ENCODE measurements around the gene MOG. TPM values are rescaled to one million over a fixed set of nuclear protein-coding genes. Genes with fewer than 3 reads are reported as not detected.

The MOG gene
- total RNA-seq, 1 donor from 2014 or later = not detected

- no peak for DNase-seq (ENCODE audit: low read depth in 2 of 2)
These were observed 18.7 kb downstream of the MOG start for GRCh38 chr6:29675561-29675960.

GRCh38 chr6:29676981-29677601 lies 20.2 kb downstream of the MOG start:
- peak in 1 of 2 donors; percentile 35 for DNase-seq (ENCODE audit: low read depth in 2 of 2)

GRCh38 chr6:29678114-29678513 lies 21.2 kb downstream of the MOG start:
- DNase-seq (ENCODE audit: low read depth in 2 of 2) = peak in 1 of 2 donors; percentile 8

GRCh38 chr6:29679962-29680361 lies 23.1 kb downstream of the MOG start:
- no peak for DNase-seq (ENCODE audit: low read depth in 2 of 2)

DNA sequence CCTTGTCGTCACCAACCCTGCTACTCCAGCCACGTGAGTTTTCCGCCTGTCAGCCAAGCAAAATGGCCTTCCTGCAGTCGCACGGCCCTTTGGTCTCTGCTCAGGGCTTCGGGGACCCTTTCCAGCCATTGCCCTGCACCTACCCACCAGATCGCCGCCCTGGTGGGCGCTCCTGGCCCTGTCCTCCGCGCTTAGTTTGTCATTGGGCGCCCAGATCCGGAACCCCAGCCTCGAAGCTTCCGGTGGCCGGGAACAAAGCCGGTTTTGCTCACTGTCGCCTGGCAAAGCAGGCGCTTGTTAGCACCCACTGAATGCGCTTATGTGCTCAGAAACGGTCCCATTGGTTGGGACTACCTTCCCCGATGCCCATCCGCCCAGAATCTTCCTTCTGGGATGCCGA lies 23.5 kb downstream of the MOG start:
- no peak for DNase-seq (ENCODE audit: low read depth in 2 of 2)

DNA sequence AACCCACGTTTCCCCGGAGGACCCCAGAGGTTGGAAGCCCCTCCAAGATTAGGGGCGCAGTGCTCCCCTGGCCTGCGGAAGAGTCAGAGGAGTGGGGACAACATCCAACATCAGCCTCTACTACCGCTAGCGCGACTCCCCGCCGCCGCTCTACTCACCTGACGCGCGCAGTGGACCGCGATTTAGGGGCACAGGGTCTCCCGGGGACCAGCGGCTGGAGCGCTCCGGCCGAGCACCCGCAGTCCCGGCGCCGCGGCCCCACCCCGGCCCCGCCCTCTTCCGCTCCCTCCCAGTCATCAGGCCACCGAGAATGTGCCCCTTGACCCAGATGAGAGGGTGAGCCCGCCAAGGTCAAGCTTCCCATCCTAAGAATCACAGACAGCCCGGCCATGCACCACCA lies 24.0 kb downstream of the MOG start, which contains the start of gene ZFP57:
Gene ZFP57 (minus strand): TSS at position 249 of the 400 bp plus-strand sequence. CDS start 4,149 bp downstream, outside the sequence.
- no peak for DNase-seq (ENCODE audit: low read depth in 2 of 2)

DNA sequence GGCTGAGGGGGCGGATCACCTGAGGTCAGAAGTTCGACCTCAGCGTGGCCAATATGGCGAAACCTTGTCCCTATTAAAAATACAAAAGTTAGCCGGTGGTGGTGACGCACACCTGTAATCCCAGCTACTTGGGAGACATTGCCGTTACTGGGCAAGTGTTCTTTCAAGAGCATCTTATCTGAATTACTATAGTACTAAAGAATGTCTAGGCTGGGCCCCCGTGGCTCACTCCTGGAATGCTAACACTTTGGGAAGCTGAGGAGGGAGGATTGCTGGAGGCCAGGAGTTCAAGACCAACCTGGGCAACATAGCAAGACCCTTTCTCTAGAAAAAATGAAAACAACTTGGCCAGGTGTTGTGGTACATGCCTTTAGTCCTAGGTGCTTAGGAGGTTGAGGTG lies 24.9 kb downstream of the MOG start:
- DNase-seq (ENCODE audit: low read depth in 2 of 2) = no peak

GRCh38 chr6:29685718-29686326 lies 28.9 kb downstream of the MOG start:
- peak in 1 of 2 donors; percentile 9 for DNase-seq (ENCODE audit: low read depth in 2 of 2)

- DNase-seq (ENCODE audit: low read depth in 2 of 2) = no peak
These were observed 37.7 kb downstream of the MOG start for GRCh38 chr6:29694637-29695036.

DNA sequence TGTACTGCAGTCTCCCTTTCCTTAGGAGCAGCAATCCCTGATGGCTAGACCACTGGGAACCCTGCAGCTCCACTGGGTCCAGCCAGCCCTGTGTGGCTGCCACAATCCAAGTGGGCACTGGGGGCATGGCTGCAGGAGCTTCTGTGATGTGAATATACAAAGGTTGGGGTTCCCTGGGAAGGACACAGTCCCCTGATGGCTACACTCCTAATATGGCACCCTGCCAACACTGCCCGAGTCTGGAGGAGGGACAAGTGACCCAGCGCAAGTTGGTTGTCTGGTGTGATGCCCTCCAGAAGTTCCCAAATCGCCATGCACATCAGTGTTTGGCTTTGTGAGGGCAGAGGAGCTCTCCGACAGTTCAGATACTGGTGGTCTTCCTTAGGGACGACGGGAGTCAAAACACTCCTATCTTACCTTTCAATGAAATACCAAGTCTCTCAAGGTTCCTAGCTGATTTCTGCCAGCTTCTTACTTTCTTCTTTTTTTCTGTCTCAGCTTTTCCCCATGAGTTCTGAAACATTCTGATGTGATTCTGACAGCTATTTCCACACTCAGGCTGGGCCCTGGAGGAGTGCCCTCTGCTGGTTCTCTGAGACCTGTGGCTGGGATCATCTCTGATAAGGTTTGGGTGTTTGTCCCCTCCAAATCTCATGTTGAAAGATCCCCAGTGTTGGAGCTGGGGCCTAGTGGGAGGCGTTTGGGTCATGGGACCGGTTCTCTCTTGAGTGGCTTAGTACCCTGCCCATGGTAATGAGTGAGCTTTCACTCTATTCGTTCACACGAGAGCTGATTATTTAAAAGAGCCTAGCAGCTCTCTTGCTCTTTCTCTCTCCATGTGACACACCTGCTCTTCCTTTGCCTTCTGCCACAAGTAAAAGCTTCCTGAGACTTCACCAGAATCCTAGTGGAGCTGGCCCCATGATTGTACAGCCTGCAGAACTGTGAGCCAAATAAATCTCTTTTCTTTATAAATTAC lies 39.5 kb downstream of the MOG start:
- DNase-seq (ENCODE audit: low read depth in 2 of 2) = peak in 1 of 2 donors; percentile 25

DNA sequence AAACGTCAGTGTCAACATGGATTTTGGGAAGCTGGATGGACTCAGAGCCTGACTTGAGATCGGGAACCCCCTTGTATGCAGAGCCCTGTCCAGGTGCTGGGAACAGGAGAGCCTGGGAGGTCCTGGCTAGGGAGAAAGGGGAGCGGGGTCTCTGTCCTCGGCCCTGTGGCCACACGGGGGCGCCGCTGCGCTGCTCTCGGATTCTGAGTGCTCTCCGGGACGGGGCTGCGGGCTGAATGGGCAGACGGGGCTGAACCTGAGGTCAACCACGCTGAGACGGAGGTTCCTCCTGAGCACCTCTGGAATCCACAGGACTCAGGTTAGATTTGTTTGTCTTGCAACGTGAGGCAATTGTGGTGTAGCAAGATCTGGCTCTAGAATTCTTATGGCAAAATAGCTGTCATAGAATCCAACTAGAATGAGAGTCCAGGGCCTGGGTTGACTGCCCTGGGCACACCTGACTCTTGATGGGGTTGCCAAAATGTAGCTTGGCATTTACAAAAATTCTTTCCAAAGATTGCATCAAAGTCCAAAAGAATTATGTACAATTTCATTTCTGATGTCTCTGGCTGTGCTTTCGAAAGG lies 45.7 kb downstream of the MOG start:
- DNase-seq (ENCODE audit: low read depth in 2 of 2) = peak in 1 of 2 donors; percentile 45

DNA sequence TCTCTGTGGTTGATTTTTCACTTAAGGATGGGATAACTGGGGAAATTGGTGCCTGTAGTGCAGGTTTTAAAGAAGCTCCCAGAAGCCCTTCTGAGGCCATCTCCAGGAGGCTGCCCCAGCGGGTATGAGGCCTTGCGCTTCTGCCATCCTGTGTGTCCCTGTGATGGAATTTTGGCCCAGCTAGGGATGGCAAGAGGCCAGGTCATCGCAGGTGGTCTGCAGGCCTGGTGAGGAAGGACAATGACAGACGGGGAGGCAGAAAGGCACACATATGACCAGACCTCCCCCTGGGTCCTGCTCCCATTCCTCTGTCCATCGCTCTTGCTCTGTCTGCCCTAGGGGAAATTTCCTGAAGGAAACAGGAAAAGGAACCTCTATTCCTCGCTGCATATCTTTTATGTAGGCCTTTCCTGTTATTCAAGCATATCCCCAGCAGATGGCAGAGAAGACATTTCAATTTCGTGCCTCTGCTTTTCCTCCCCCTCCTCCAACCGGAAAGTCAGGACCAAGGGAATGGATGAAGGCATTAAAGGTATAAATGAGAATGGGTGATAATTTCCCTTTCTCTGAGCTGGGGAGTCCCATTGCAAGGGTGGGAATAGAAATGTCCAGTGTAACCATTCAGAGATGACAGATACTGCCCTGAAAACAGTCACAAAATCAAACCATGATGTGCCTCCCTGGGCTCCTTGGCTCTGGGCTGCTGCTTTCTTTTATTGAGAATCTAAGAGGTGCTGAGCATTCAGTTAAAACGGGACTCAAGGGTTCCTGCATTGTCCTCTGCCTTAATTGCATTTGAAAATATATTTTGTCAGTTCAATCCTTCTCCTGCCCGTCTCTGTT lies 48.7 kb downstream of the MOG start:
- peak; percentile 28 to 34 for DNase-seq (ENCODE audit: low read depth in 2 of 2)

DNA sequence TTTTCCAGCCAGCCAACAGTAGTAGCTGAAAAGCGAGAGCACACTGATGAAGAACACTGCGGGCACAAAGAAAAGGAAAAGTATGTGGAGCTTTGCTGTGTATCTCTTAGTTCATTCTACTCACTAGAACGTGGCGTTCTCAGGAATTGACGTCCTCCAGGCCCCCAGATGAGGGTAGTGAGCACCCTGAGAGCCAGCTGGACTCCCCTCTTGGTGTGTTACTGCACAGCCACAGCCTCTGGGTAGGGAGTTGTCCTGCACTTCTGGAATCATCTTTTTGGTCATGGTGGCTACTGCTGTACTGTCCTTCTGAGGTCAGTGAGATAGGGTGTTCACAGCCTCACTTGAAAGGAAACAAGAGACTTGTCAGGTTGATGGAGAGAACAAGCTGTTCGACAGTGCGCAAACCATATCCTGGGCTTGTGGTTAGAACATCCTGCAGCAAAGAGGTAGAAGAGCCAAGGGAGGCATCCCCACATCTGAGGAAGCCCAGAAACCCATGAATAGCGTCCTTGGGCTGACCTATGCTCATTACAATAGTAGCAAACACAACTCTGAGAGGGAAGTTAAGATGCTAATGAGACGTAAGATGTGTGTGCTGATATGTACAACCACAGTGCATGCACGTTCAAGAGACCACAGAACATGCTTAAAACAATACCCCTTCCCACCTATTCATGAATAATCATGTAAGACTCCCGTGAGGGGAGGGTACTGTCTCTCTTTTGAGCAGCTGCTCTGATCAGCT lies 51.7 kb downstream of the MOG start:
- DNase-seq (ENCODE audit: low read depth in 2 of 2) = no peak

GRCh38 chr6:29709188-29709587 lies 52.3 kb downstream of the MOG start:
- no peak for DNase-seq (ENCODE audit: low read depth in 2 of 2)

DNA sequence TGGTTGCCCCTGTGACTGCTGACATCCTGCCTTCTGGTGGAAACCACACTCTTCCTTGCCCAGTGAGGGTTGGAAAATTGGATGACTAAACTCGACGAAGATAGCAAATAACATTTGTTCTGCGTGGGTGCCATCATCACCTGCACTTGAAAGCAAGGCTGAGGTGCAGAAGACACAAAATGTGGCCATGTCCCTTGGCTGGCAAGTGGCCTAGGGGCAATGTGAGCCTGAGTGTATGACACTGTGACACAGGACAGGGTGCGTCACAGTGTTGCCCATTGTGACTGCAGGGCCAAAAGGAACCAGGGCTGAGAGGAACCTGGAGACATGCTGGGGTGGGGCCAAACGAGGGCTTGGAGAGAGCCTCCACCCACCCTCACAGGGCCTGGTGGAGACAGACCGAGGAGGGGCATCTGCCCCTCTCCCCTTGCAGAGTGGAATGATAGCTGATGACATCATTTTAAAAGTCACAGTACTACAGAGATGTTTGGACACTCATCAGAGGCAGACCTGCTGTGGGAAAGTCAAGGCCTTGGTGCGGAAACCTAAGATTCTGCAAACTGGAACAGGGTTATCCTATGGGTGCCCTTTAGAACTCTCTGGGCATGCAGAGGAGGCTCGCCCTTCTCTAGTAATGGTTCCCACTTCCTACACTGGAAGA lies 53.5 kb downstream of the MOG start:
- no peak for DNase-seq (ENCODE audit: low read depth in 2 of 2)

DNA sequence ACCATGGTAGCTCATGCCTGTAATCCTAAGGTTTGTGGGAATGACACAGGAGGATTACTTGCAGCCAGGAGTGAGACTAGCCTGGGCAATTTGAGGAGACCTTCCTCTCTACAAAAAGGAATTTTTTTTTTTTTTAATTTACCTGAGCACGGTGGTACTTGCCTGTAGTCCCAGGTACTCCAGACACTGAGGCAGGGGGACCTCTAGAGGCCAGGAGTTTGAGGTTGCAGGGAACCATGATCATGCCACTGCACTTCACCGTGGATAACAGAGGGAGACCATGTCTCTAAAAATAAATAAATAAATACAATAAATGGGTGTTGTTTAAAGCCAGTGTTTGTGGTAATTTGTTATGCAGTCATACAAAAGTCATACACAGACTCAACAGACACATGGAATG lies 64.0 kb downstream of the MOG start:
- DNase-seq (ENCODE audit: low read depth in 2 of 2) = no peak

Data from dermis microvascular lymphatic vessel endothelial cell (primary cell).